PC-9 (cell line): ENCODE data around the gene BCO1. TPM values are rescaled to one million over a fixed set of nuclear protein-coding genes. Genes with fewer than 3 reads are reported as not detected.

ENCODE experiments used
- BruUV-seq: library from RNA; stranded (reverse); fragments of 400-500 nt; replicated peaks from 2 replicates; lab custom pipeline; 2021; lab: Mats Ljungman, UMichigan
- CTCF ChIA-PET: fragments of 300-600 bp; sonication (Branson Sonifier 250); formaldehyde crosslinking; loops from one replicate; lab custom pipeline; 2022; ENCODE audit warnings: antibody characterized with exemption; lab: Charles Lee
- POLR2A ChIA-PET: fragments of 300-600 bp; sonication (Branson Sonifier 250); formaldehyde crosslinking; loops from one replicate; lab custom pipeline; 2022; ENCODE audit warnings: antibody characterized with exemption; ENCODE audit not compliant: unreplicated experiment; lab: Charles Lee
- DNase-seq, 2 experiments: peaks; one replicate each; pipeline versions ENCODE4 v3.0.0 to v3.0.0-alpha.2; 2015 to 2022; ENCODE audit warnings: mixed read lengths in 1 of 2
- H2AFZ ChIP-seq: fragments of 200-600 bp; sonication (generic); 2 replicates; pipeline ENCODE4 v1.8.1; 2017; ENCODE audit warnings: antibody characterized with exemption
- H3F3A ChIP-seq: fragments of 200-600 bp; sonication (generic); 2 replicates; pipeline ENCODE4 v1.8.1; 2017; ENCODE audit warnings: antibody characterized with exemption, mild to moderate bottlenecking, low read depth; ENCODE audit not compliant: insufficient read depth
- H3K27ac ChIP-seq: fragments of 200-600 bp; sonication (generic); 2 replicates; pipeline ENCODE4 v1.6.1; 2016; ENCODE audit warnings: mixed run types
- H3K27me3 ChIP-seq: fragments of 200-600 bp; sonication (generic); 2 replicates; pipeline ENCODE4 v1.6.1; 2016; ENCODE audit warnings: low read depth, mixed run types; ENCODE audit not compliant: insufficient read depth
- H3K36me3 ChIP-seq: fragments of 200-600 bp; sonication (generic); 2 replicates; pipeline ENCODE4 v1.6.1; 2016; ENCODE audit warnings: low read depth, mixed run types
- H3K4me1 ChIP-seq: fragments of 200-600 bp; sonication (generic); replicated peaks from 2 replicates; pipeline ENCODE4 v1.6.1; 2016; ENCODE audit warnings: mixed run types; ENCODE audit not compliant: insufficient read depth
- H3K4me2 ChIP-seq: fragments of 200-600 bp; sonication (generic); 2 replicates; pipeline ENCODE4 v1.6.1; 2017; ENCODE audit warnings: mixed run types
- H3K4me3 ChIP-seq: fragments of 200-600 bp; sonication (generic); 2 replicates; pipeline ENCODE4 v1.6.1; 2016; ENCODE audit warnings: mixed run types
- H3K79me2 ChIP-seq: fragments of 200-600 bp; sonication (generic); 2 replicates; pipeline ENCODE4 v1.6.1; 2017; ENCODE audit warnings: low read depth, mixed run types
- H3K9me2 ChIP-seq: fragments of 200-600 bp; sonication (generic); 2 replicates; pipeline ENCODE4 v1.8.1; 2017; ENCODE audit warnings: mild to moderate bottlenecking; ENCODE audit not compliant: insufficient read depth
- H3K9me3 ChIP-seq: fragments of 200-600 bp; sonication (generic); 2 replicates; pipeline ENCODE4 v1.8.1; 2016; ENCODE audit warnings: low read depth; ENCODE audit not compliant: insufficient read depth
- H4K20me1 ChIP-seq: fragments of 200-600 bp; sonication (generic); 2 replicates; pipeline ENCODE4 v1.8.1; 2017; ENCODE audit not compliant: insufficient read depth
- EZH2 ChIP-seq: fragments of 200-600 bp; sonication (generic); IDR thresholded peaks from 2 replicates; pipeline ENCODE4 v1.8.0; 2017; ENCODE audit warnings: antibody characterized with exemption, low read depth
- intact Hi-C: fragments of 100-400 bp; cut with micrococcal nuclease; formaldehyde crosslinking; loops from one replicate; pipeline ENCODE4 v1.10.0; 2022; ENCODE audit not compliant: unreplicated experiment
- total RNA-seq: library from RNA; stranded (reverse); gene quantifications from 2 replicates; pipeline ENCODE4 v1.2.3, GENCODE V29; 2021
- TF ChIP-seq, protein P1 (sequence below): fragments of 200-600 bp; sonication (generic); conservative IDR thresholded peaks from 2 replicates; pipeline ENCODE4 v1.6.1; 2017; ENCODE audit warnings: mixed run types, antibody characterized with exemption, mild to moderate bottlenecking, moderate library complexity

Gene BCO1
- total RNA-seq, 1 experiment from 2014 or later: 1.4 TPM

DNA sequence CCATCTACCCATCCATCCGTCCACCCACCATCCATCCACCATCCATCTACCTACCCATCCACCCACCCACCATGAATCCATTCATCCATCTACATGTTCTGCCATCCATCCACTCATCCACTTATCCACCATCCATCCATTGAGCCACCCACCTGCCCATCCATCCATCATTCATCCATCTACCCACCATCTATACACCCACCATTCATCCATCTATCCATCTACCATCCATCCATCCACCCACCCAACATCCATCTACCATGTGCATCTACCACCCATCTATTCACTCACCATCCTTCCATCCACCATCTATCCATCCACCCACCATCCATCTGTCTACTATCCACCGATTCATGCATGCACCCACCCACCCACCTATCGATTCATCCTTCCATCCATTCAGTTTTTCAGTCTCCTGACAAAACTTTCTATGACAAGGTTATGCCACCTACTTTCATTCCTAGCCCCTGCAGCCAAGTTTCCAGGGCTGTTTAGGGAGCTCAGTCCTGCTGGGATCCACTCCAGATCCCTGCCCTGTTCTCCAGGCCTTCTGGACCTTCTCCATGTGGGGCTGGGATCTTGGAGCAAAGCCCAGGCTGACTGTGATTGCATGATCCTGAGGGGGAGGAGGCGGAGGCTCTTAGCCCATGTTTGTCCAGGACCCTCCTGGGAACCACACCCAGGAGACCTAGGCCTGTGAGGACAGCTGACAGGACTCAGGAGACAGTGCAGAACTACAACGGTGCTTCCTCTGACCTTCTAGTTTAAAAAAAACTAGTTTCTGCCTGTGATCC lies 27.4 kb downstream of the BCO1 start:
- intact Hi-C loops: loop anchor here (2.0 to 10.0 kb wide), 2 partner anchors 49 to 469 kb away; partner anchors contain the start of gene GAN
- no peaks in the 10 kb centered on the region for H3K9me2 ChIP-seq
- H3K79me2 ChIP-seq: no peaks in the 10 kb centered on the region
- no peaks in the 10 kb centered on the region for H3K9me3 ChIP-seq
- peaks cover 17% of the 10 kb centered on the region; the same call in 1 of the 2 replicates for H3F3A ChIP-seq
- no peak for DNase-seq
- H3K36me3 ChIP-seq: no peaks in the 10 kb centered on the region
- H4K20me1 ChIP-seq: no peaks in the 10 kb centered on the region
- H3K4me3 ChIP-seq: no peak overlapping the region
- POLR2A ChIA-PET: interaction anchor here (0.6 to 0.7 kb wide), 4 partner anchors 12 to 264 kb away, joined by 3 to 14 read pairs (median 4); no protein-coding TSS in a partner anchor
- H2AFZ ChIP-seq: no peak overlapping the region
- peak overlapping the region; percentile 56 for H3K4me2 ChIP-seq
- TF ChIP-seq EZH2: no peak
- TF ChIP-seq, protein P1, sequence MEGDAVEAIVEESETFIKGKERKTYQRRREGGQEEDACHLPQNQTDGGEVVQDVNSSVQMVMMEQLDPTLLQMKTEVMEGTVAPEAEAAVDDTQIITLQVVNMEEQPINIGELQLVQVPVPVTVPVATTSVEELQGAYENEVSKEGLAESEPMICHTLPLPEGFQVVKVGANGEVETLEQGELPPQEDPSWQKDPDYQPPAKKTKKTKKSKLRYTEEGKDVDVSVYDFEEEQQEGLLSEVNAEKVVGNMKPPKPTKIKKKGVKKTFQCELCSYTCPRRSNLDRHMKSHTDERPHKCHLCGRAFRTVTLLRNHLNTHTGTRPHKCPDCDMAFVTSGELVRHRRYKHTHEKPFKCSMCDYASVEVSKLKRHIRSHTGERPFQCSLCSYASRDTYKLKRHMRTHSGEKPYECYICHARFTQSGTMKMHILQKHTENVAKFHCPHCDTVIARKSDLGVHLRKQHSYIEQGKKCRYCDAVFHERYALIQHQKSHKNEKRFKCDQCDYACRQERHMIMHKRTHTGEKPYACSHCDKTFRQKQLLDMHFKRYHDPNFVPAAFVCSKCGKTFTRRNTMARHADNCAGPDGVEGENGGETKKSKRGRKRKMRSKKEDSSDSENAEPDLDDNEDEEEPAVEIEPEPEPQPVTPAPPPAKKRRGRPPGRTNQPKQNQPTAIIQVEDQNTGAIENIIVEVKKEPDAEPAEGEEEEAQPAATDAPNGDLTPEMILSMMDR: no peak
- H3K27ac ChIP-seq: no peak overlapping the region
- CTCF ChIA-PET: no interaction called here
- no TSS peak for BruUV-seq
- H3K4me1 ChIP-seq: peaks cover 17% of the 10 kb centered on the region
- no peaks in the 10 kb centered on the region for H3K27me3 ChIP-seq

- peak; percentile 70 to 83 for DNase-seq
- POLR2A ChIA-PET: interaction anchor here (0.6 to 0.7 kb wide), 3 partner anchors 137 to 507 kb away, joined by 4 to 24 read pairs (median 14); no protein-coding TSS in a partner anchor
- CTCF ChIA-PET: interaction anchor here (0.6 kb wide), 1 partner anchor 8 kb away, joined by 3 read pairs; no protein-coding TSS in a partner anchor
- Histone ChIP-seq H3K9me3 (no peaks in the 10 kb centered on the region), H3K4me3 (peak overlapping the region; percentile 28; the same call in 1 of the 2 replicates), H3K79me2 (no peaks in the 10 kb centered on the region), H3K9me2 (no peaks in the 10 kb centered on the region), H3K4me2 (peak overlapping the region; percentile 56), H3F3A (peaks cover 17% of the 10 kb centered on the region; the same call in 1 of the 2 replicates), H3K4me1 (peaks cover 17% of the 10 kb centered on the region), H4K20me1 (no peaks in the 10 kb centered on the region), H2AFZ (0 out of 2 replicates have a peak overlapping the region, but pooled peaks have one; percentile 45), H3K27me3 (no peaks in the 10 kb centered on the region), H3K36me3 (no peaks in the 10 kb centered on the region), H3K27ac (peak overlapping the region; percentile 20; the same call in 1 of the 2 replicates)
- BruUV-seq: no TSS peak
- intact Hi-C loops: loop anchor here (2.0 to 10.0 kb wide), 2 partner anchors 48 to 468 kb away; partner anchors contain the start of gene GAN
- TF ChIP-seq, protein P1: no peak
- no peak for TF ChIP-seq EZH2
Measured at GRCh38 chr16:81266680-81267095, 28.2 kb downstream of the BCO1 start.

- Histone ChIP-seq H3K4me2 (no peak overlapping the region), H3K4me3 (no peak overlapping the region), H3K79me2 (no peaks in the 10 kb centered on the region), H3K9me2 (no peaks in the 10 kb centered on the region), H3K4me1 (peaks cover 17% of the 10 kb centered on the region), H3K27me3 (no peaks in the 10 kb centered on the region), H3K27ac (no peak overlapping the region), H2AFZ (no peak overlapping the region), H3K9me3 (no peaks in the 10 kb centered on the region), H3F3A (peaks cover 17% of the 10 kb centered on the region), H3K36me3 (no peaks in the 10 kb centered on the region), H4K20me1 (no peaks in the 10 kb centered on the region)
- DNase-seq: no peak
- ChIA-PET CTCF (no interaction called here), POLR2A (interaction anchor here (0.6 kb wide), 1 partner anchor 20 kb away, joined by 7 read pairs; no protein-coding TSS in a partner anchor)
- TF ChIP-seq EZH2: no peak
- TF ChIP-seq, protein P1: no peak
- intact Hi-C loops: loop anchor here (10.0 kb wide), 1 partner anchor 466 kb away; no protein-coding TSS in a partner anchor
- BruUV-seq: no TSS peak
Measured at GRCh38 chr16:81268509-81268908, 30.0 kb downstream of the BCO1 start.
